GM23338 (cell line): Measurements from ENCODE around the gene UBR2.

Experiments used
- POLR2AphosphoS5 ChIP-seq: IDR thresholded peaks from 2 replicates; pipeline ENCODE4 v1.6.1; 2016; ENCODE audit warnings: antibody characterized with exemption, low read depth
- TF ChIP-seq, protein P1 (sequence below), 2 experiments: fragments of 200-600 bp in 1 of 2; sonication (generic) in 1 of 2; conservative IDR thresholded peaks; 2 replicates each; pipeline versions ENCODE4 v1.5.1 to v1.6.1; 2016 to 2017; ENCODE audit warnings: antibody characterized with exemption in 2 of 2, low read depth in 2 of 2, mild to moderate bottlenecking in 2 of 2, moderate library complexity in 1 of 2
- TF ChIP-seq, protein P2 (sequence below): IDR thresholded peaks from one replicate; pipeline ENCODE4 v1.6.1; 2018; ENCODE audit warnings: antibody characterized with exemption; ENCODE audit not compliant: unreplicated experiment

DNA sequence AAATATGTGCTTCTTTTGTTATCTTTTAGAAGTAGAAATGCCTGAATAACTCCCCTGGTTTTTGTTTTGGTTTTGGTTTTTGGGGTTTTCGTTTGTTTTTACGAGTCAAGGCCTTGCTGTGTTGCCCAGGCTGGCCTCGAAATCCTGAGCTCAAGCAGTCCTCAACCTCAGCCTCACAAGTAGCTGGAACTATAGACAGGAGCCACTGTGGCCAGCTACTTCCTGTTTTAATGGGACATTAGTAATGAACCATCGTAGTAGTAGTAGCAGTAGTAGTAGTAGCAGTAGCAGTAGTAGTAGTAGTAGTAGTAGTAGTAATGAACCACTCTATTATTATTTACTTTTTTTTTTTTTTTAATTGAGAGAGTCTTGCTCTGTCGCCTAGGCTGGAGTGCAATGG is 66.0 kb downstream of the UBR2 start:
- TF ChIP-seq POLR2AphosphoS5 = no peak
- TF ChIP-seq, protein P1, sequence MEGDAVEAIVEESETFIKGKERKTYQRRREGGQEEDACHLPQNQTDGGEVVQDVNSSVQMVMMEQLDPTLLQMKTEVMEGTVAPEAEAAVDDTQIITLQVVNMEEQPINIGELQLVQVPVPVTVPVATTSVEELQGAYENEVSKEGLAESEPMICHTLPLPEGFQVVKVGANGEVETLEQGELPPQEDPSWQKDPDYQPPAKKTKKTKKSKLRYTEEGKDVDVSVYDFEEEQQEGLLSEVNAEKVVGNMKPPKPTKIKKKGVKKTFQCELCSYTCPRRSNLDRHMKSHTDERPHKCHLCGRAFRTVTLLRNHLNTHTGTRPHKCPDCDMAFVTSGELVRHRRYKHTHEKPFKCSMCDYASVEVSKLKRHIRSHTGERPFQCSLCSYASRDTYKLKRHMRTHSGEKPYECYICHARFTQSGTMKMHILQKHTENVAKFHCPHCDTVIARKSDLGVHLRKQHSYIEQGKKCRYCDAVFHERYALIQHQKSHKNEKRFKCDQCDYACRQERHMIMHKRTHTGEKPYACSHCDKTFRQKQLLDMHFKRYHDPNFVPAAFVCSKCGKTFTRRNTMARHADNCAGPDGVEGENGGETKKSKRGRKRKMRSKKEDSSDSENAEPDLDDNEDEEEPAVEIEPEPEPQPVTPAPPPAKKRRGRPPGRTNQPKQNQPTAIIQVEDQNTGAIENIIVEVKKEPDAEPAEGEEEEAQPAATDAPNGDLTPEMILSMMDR (conservative IDR thresholded peaks at IDR 0.05; ENCODE audit: low read depth in 2 of 2) = no peak
- TF ChIP-seq, protein P2, sequence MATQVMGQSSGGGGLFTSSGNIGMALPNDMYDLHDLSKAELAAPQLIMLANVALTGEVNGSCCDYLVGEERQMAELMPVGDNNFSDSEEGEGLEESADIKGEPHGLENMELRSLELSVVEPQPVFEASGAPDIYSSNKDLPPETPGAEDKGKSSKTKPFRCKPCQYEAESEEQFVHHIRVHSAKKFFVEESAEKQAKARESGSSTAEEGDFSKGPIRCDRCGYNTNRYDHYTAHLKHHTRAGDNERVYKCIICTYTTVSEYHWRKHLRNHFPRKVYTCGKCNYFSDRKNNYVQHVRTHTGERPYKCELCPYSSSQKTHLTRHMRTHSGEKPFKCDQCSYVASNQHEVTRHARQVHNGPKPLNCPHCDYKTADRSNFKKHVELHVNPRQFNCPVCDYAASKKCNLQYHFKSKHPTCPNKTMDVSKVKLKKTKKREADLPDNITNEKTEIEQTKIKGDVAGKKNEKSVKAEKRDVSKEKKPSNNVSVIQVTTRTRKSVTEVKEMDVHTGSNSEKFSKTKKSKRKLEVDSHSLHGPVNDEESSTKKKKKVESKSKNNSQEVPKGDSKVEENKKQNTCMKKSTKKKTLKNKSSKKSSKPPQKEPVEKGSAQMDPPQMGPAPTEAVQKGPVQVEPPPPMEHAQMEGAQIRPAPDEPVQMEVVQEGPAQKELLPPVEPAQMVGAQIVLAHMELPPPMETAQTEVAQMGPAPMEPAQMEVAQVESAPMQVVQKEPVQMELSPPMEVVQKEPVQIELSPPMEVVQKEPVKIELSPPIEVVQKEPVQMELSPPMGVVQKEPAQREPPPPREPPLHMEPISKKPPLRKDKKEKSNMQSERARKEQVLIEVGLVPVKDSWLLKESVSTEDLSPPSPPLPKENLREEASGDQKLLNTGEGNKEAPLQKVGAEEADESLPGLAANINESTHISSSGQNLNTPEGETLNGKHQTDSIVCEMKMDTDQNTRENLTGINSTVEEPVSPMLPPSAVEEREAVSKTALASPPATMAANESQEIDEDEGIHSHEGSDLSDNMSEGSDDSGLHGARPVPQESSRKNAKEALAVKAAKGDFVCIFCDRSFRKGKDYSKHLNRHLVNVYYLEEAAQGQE = no peak
